HG02970 (cell line): ENCODE data around the gene ADGRG6.
"Not testable (repeated sequence)": the region's sequence is repeated elsewhere in the genome, so short reads cannot be mapped to it uniquely, and the experiment has no call there.

Experiments
- ATAC-seq: cut with Tn5 transposase; IDR thresholded peaks from one replicate; pipeline ENCODE4 v1.9.1; 2021; ENCODE audit warnings: mild to moderate bottlenecking, moderate library complexity, moderate number of reproducible peaks; ENCODE audit not compliant: unreplicated experiment, low FRiP score

ADGRG6 gene

DNA sequence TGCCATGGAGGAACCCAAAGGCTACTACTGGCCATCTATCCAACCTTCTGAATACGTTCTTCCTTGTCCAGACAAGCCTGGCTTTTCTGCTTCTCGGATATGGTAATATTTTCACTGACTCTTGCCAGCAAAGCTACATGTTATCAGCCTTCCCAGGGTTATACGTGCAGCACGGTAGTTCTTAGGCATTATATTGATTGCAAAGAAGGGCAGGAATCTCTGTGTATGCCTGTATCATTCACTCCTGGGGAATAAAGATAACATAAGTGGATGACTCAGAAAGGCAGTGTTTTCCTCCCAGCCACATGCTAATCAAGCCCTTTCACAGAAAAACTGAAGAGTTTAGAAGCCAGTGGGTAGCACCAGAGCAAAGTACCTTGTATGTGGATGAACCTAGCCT, 98.7 kb downstream of the ADGRG6 start:
- no peak for ATAC-seq

DNA sequence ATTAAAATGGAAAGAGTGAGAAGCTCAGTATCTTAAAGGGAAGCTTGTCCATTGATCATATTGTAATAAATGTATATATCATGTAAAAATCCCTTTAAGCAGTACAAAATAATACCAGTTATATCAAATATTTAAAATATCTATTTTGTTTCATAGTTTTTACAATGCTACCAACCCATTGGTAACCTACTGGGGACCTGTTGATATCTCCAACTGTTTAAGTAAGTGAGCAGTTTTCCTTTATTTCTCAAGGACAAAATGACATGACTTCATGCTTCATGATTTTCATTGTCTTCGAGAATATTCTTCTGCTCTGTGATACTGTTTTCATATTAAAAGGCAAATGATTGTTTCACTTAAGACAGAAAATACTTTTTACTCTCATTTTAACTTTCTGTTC, 100.0 kb downstream of the ADGRG6 start:
- no peak for ATAC-seq

DNA sequence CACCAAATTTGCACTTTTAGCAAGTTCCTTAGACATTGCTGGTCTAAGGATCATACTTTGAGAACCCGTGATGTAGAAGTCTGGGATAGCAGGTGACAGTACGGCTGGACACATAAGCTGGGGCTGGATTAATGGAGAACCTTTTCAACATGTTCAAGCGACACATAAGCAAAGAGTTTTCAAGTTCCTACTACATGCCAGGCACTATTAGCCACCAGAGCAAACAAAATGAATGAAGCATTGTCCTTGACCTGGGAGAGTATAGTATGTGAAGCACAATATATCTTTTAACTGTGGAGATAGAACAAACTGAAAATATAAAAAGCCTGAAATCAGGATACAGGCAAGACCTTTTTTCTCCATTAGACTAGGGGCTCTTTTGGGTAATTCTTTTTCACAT, 102.9 kb downstream of the ADGRG6 start:
- no peak for ATAC-seq

DNA sequence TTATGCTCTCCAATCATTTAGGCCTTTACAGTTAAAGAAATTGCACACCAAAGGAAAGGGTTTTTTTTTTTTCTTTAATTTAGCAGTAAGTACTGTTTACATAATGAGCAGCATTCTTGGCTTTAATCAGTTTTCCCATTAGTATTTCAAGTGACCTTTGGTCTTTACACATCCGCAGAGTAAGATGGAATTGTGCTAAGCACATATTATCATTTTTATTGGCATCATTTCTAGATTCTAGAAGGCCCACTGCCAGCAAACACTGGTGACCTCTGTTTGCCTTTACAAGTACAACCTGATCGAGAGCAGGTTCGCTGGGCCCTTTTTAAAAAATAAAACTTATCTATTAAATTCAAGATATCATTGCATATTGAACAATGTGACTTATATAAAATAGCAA, 104.3 kb downstream of the ADGRG6 start:
- no peak for ATAC-seq

DNA sequence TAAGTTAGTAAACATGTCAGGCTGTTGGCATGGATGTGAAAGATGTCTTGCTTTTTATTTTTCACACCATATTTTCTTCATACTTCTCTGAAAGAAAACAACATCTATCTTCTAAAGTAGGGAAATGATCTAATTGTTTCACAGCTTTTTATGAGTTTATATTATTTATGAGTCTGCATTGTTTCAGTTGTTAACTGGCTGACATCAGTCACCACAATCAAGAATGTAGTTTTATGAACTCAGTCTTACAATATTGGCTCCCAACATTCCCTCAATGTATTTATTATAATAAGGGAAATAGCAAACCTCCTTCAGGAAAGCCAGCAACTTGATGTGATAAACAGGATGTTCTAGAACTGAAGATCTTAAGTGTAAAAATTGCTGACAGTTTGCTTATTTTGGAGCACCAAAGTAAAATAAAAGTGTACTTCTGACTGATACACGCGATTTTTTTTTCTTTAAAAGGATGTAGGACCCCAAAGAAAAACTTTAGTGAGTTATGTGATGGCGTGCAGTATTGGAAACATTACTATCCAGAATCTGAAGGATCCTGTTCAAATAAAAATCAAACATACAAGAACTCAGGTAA, 106.0 kb downstream of the ADGRG6 start:
- no peak for ATAC-seq

DNA sequence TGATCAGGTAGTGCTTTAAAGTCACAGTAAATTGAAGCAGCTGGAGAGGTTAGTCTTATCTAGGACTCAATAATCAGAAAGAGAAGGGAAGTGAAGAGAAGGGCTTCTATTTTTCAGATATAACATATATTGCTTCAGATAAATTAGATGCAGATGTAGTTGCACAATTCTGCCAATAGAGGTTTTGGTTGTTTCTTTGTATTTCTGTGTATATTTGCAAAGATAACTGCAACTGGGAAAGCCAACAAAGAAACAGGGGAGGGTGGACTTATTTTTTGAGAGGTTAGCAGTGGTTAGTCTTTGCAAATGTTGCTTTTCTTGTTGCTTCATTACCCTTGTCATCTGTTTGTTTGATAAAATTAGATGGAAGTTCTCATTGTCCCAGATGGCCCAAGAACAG, 106.6 kb downstream of the ADGRG6 start:
- ATAC-seq: no peak

DNA sequence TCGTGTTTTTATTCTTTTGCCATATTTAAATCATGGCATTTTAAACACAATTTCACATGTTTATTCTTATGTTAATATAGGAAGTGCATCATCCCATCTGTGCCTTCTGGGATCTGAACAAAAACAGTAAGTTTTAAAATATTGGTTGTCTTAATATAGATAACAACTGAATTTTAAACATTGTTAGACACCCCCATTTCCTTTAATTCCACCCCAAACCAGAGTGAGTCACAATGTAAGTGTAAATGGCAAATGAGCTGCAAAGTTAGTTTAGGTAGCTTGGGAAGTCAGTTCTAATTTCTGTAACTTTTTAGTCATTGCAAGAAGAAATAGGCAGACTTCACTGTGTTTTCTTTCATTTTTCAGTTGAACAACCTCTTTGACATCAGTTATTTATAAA, 108.0 kb downstream of the ADGRG6 start:
- ATAC-seq: no peak

DNA sequence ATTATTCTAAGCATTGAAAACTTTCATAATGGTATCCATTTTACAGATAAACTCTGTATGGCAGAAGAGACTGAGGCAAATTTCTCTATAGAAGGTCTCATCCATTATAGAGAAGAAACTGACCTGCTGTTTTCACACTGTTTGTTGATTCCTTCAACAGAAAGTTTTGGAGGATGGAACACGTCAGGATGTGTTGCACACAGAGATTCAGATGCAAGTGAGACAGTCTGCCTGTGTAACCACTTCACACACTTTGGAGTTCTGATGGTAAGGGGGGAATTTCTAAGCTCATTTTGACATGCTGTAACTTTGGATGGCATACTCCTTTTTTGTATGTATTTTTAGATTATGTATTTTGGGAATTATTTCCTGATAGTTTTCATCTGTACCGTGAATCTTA, 109.3 kb downstream of the ADGRG6 start:
- no peak for ATAC-seq

DNA sequence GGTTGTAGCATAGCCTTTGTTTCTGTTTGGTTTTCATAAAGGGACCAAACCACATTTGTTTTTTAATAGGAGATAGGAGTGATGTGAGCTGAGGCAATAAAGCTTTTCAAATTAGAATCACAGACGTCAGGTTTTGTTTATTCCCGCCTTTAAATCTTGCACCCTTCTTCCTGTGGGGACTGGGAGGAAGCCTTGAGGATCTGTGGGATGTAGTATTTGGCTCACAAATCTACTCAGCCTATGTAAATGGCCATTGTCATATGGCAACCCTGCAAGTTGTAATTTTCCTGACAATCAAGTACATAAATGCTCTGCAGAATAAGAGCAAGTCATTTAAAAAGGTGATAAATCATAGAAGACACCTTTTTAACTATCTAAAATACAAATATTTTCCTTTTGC, 110.4 kb downstream of the ADGRG6 start:
- ATAC-seq: no peak

DNA sequence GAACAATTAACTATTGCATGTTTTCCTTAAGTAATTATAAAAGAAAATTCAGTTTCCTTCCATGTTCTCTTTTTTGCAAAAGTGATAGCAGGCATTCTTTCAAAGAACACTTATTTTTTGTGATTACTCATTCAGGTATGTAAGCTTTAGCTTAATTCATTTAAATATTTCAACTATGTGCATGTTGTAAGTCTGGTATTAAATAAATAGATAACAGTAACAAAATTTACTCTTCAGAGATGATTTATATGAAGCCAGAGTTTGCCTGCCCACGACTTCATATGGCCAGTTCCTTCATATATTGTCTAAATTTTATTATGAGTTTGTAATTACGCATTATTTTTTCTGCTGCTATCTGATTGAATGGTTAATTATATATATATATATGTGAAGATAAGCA, 110.9 kb downstream of the ADGRG6 start:
- ATAC-seq: no peak

DNA sequence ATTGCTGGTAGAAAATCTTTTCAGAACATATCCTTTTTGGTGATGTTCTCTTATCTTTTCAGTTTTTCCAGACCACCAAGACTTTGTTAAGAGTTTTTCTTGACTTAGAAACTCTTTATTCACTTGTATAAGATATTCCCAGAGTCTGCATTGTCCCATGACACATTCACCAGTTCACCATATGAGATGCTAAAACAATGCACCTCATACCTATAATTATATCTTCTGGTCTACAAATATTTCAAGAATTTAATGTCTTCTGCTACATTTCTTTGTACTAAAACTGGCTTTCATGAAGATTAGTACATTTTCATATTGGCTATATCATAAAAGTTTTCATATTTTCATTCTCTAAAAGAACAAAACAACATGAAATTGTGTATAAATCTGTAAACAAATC, 111.3 kb downstream of the ADGRG6 start:
- ATAC-seq: no peak

DNA sequence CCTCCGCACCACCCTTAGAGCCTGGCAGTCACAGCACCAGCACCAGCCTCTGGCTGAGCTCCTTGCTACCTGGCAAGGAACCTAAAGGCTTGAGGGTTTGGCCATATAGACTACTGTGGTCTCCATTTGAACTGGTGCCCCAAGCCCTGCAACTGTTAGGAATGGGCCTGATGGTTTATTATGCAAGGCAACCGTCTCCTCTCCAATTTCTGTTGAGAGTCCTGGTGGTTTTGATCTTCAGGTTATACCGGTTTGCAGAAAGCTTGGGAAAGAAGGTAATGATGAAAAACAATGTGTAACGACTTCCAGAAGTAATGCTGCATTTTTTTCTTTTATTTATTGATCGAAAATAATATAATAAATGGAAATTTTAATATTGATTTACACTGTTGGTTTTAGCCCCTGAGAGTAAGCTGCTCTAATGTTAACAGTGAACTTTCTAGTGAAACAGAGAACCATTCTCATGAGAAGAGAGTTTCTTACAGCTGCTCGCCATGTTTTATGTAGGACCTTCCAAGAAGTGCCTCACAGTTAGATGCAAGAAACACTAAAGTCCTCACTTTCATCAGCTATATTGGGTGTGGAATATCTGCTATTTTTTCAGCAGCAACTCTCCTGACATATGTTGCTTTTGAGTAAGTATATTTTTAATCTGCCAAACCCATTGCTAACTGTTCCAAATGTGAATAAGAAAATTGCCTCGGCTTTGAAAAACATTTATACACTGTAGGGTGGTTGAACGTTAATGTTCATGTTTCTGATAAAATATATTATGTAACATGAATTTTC, 112.8 kb downstream of the ADGRG6 start:
- no peak for ATAC-seq

DNA sequence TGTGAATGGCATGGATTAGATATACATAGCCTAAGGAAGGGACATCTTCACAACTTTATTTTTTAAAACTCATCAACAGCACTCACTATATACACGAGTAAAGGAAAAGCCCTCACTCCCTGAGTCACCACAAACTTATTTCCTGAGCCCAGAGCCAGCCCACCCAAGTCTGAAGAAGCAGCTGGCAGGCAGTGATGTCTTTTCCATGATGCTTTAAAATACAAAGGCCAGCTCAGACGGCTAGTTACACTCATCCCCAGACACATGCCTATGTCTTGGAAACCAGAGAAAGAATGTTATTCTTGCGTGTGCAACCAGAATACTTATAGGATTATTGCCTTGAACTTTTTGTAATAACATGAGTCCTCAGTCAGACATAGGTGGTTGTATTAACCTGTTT, 114.4 kb downstream of the ADGRG6 start:
- ATAC-seq: no peak

DNA sequence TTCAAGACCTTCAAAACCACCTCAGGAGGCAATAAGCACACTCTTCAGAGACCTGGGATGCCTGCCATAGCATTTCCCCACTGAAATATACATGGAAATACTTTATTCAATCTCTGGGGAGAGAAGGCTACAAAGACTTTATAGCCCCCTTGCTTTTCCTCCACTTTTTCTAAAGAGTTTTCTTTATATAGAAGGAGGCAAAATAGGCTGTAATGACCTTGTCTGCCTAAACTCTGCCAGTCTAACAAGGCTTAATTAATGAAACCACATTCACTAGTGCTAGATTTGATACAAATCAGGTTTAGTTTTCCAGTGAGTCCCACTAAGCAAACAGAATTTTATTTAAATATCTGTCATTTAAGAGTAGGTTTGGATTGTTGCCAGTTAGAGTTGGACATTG, 114.9 kb downstream of the ADGRG6 start:
- no peak for ATAC-seq

DNA sequence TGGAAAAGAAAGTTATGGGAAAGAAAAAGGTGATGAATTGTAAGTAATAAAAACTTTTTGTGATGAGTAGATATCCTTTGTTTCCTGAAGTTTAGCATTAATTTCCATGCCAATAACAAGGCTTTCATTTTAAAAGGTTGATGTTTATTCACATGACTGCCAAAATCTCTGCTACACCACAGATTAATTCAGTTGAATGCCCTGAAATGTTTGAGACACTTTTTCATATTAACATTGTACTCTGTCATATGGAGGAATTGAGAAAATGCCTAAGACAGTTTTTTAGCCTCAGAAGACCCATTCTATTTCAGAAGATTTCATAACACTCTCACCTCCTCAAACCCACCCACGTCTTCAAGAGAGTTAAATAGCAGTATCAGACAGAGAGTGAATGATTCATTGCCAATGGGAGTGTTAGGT, 115.5 kb downstream of the ADGRG6 start:
- no peak for ATAC-seq

DNA sequence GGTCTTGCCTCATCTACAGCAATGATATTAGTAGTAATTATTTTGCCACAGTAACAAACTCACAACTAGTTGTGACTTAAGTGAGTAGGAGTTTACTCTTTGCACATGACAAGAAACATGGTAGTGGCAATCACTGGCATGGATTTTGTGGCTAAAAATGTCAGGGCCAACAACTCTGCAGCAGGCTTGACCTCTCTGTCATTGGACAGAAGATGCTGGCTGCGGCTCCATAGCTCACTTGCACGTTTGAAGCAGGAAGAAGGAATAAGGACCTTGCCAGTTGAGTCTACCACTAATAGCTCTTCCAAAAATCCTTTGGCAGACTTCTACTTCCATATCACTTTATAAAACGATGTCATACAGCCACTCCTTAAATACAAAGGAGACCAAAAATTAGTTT, 117.3 kb downstream of the ADGRG6 start:
- no peak for ATAC-seq

DNA sequence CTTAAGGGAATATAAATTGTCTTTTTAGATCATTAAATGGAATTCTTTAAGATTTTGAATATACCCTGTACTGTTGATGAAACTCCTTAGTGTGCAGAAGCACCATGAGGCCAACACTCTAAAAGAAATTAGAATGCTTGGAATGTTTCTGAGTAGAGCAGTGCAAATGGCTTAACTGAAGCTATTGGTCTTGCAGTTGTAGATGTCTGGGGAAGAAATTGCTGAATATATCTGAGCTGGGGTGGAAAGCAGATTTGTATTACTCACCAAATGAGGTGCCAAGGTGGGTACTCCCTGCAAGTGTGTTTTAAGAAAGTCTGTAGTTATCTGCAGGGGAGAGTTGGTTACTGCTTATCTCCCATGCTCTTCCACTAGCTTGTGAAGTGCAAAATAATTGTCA, 119.0 kb downstream of the ADGRG6 start:
- ATAC-seq: no peak

DNA sequence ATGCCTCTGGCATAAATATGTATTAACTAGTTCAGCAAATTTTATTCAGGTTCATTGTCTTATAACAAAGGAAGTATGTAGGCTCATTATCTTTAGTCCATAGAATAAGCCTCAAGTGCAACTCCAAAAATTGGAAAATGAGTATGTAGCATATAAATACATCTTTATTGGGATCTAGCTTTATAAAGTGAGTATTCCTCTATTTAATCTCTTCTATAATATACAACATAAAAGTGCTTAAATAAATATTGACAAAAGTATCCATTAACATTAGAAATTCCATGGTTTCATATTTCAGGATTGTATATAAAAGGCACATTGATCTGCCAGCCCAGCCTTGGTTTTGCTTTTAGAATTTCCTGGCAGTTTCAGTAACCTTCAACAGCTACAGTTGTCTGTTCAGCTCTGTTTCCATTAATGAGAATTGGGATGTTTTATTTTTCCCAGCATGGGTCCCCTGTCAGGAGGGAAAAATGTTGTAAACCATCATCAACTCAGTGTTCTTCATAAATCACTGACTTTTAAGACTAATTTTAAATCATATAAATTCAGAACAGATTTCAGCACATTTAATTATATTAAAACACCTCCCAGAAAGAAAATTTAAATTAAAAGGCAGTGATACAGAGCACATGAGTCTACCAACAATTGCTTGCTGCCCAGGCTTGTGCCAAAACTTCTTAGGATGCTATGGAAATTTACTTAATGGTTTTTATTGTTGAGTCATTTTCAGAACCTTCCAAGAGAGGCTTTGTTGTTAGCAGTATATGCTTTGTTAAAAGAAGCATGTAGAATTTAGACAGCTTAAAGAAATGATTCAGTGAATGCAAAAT, 119.7 kb downstream of the ADGRG6 start:
- no peak for ATAC-seq

DNA sequence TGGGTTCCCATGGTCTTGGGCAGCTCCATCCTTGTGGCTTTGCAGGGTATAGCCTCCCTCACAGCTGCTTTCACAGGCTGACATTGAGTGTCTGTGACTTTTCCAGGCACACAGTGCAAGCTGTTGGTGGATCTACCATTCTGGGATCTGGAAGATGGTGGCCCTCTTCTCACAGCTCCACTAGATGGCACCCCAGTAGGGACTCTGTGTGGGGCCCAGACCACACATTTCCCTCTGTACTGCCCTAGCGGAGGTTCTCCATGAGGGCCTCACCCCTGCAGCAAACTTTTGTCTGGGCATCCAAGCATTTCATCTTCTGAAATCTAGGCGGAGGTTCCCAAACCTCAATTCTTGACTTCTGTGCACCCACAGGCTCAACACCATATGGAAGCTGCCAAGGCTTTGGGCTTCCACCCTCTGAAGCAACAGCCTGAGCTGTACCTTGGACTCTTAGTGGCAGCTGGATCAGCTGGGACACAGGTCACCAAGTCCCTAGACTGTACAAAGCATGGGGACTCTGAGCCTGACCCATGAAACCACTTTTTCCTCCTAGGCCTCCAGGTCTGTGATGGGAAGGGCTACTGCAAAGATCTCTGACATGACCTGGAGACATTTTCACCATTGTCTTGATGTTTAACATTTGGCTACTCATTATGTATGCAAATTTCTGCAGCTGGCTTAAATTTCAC, 124.8 kb downstream of the ADGRG6 start:
- ATAC-seq: not testable (repeated sequence)

DNA sequence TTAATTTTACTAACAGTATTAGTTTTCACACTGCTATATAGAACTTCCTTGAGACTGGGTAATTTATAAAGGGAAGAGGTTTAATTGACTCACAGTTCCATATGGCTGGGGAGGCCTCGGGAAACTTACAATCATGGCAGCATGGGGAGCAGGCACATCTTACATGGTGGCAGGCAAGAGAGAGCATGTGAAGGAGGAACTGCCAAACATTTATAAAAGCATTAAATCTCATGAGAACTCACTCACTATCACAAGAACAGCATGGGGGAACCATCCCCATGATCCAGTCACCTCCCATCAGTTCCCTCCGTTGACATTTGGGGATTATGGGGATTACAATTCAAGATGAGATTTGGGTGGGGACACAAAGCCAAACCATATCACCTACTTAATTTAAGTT, 126.7 kb downstream of the ADGRG6 start:
- not testable (repeated sequence) for ATAC-seq

DNA sequence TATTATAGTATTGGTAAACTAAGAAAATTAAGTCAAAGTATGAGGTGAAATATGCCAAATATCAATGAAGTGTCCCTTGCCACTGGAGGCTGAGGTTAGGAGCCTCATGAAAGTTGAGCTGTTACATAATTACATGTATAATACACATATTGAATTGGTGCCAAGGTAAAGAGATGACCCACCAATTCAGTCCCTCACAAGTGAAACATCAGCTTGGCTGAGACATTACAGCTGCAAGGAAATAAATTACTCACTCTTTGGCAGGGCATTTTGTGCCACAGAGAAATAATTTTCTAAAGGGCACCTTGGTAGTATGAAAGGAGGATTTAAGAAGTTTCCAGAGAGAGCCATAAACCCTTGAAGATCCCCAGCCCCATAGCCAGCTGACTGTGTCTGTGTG, 127.4 kb downstream of the ADGRG6 start:
- no peak for ATAC-seq
